ENCODE results near the gene PTDSS2.

PTDSS2 gene

DNA sequence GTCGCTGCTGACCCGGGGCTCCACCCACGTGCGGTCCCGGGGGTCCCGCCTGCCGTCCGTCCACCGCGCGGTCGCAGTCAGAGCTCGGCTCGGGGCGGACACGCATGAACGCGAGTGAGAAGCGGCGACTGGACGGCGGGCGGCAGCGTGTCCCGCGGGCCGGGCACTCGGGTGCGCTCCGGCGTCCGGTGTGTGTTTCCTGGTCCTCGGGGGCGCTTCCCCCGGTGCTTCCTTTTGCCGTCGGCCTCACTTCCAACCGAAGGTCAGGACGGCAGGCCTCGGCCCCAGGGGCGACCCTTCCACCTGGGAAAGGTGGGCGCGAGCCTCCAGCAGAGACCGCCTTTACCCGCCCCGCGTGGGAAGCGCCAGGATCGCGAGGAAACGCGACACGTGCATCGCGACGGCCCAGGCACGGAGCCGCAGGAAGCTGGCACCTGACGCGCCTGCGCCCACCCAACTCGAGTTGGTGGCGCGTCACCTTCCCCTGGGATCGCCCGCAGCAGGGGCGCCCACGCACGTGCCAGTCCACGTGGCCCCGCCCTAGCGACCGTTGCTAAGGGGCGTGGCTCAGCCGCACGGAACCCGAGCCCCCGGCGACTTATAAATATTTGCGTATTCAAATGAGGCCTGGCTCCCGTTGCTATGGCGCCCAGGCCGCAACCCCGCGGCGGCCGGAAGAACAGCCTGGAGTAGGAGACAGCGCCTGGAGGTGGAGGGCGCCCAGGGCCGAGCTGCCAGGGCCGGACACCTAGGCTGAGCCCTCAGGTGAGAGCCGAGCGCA is 87.0 kb downstream of the PTDSS2 start, which contains the start of gene LRRC56:
Gene LRRC56, plus strand, starts transcription at position 687 of the 781 bp plus-strand sequence. CDS start 3,158 bp downstream, outside the sequence.
- DNase-seq (ENCODE audit: low read depth): peak; percentile 63
- peak within 1 kb of the TSS; percentile 62 for H3K4me3 ChIP-seq (ENCODE audit: low read depth, low read length)
- TF ChIP-seq, protein P1, sequence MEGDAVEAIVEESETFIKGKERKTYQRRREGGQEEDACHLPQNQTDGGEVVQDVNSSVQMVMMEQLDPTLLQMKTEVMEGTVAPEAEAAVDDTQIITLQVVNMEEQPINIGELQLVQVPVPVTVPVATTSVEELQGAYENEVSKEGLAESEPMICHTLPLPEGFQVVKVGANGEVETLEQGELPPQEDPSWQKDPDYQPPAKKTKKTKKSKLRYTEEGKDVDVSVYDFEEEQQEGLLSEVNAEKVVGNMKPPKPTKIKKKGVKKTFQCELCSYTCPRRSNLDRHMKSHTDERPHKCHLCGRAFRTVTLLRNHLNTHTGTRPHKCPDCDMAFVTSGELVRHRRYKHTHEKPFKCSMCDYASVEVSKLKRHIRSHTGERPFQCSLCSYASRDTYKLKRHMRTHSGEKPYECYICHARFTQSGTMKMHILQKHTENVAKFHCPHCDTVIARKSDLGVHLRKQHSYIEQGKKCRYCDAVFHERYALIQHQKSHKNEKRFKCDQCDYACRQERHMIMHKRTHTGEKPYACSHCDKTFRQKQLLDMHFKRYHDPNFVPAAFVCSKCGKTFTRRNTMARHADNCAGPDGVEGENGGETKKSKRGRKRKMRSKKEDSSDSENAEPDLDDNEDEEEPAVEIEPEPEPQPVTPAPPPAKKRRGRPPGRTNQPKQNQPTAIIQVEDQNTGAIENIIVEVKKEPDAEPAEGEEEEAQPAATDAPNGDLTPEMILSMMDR (IDR thresholded peaks at IDR 0.05; ENCODE audit: control insufficient read depth, extremely low read depth, insufficient read depth): no peak

DNA sequence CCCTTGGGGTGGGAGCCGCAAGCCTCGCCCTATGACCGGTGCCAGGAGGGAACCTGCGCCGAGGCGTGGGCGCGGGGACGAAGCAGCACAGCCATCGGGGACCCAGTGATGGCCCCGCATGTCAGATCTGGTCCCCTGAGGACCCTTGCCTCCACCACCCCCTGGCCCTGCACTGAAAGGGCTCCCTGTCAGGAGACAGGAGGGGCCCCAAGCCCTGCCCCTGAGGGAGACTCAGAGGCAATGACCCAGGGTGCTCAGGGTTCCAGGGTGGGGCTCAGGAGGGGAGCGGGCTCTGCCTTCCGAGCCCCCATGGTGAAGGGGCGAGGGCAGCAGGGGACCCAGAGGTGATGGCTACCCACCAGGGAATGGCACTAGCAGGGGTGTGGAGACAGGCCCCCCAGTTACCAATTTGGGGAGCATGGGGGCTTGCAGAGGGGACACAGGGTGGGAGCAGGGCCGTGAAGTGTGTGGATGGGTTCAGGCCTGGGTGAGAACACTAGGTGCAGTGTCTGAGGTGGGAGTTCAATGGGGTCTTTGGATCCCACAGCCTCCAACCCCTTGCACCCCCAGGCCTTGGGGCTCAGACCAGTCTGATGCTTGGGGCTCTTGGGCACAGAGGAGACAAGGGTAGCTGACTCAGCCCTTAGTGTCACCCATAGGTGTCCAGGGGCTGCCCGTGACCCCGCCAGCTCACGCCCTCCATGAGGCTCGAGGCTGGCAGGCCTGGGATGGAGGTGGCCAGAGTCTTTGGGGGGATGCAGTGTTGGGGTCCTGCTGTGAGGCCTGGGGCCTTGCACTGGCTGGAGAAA is 87.7 kb downstream of the PTDSS2 start:
- H3K4me3 ChIP-seq (ENCODE audit: low read depth, low read length): peak overlapping the region; percentile 62
- TF ChIP-seq, protein P1 (IDR thresholded peaks at IDR 0.05; ENCODE audit: control insufficient read depth, extremely low read depth, insufficient read depth): no peak
- no peak for DNase-seq (ENCODE audit: low read depth)

DNA sequence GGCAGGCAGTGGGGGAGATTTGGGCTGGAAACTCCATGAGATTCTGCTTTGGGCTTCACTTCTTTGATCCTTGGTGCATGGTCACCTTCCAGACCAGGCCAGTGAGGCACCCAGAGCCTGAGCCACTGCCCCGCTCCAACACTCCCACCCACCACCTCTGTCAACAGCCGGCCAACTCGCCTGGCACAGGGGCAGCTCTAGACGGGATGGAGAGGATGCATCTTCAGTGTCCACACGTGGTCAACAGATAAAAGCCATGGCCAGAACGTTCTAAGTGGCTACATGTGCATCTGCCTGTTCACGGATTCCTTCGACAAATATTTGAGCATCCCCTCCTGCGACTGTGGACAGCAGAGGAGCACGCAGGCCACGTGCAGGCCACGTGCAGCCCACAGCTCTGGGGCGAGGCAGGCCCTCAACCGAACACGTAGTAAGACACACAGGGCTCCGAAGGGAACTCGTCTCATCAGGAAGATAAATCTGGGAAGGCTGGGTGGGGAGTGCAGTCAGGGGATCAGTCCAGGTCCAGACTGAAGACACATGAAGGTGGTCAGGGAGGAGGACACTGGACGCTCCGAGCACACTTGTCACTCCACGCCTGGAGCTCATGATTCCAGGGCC is 88.5 kb downstream of the PTDSS2 start:
- DNase-seq (ENCODE audit: low read depth): no peak
- TF ChIP-seq, protein P1 (IDR thresholded peaks at IDR 0.05; ENCODE audit: control insufficient read depth, extremely low read depth, insufficient read depth): no peak
- H3K4me3 ChIP-seq (ENCODE audit: low read depth, low read length): no peak overlapping the region

DNA sequence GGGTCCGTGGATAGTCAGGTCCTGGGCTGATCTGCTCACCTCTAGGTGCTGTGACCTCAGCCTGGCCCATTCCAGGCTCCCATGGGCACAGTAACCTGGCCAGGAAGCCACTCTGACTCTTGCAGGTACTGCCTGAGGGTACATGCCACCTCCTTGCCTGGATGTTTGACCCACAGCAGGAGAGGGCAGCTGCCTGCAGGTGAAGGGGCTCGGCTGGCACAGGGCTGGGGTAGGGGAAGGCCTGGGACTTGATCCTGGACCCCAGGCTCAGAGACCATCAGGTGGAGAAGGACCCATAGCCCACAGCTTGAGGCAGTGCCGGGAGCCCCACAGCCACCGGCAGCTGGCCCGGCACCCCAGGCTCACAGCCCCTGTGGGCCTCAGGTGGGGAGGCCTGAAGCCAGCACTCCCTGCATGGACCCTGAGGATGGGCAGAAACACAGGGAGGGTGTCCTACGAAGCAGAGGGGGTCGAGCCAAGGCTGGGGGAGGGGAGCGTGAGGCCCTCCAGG is 89.9 kb downstream of the PTDSS2 start:
- no peak overlapping the region for H3K4me3 ChIP-seq (ENCODE audit: low read depth, low read length)
- DNase-seq (ENCODE audit: low read depth): no peak

More for the DNA sequence above, 89.9 kb downstream of the PTDSS2 start:
- TF ChIP-seq, protein P1 (IDR thresholded peaks at IDR 0.05; ENCODE audit: control insufficient read depth, extremely low read depth, insufficient read depth): no peak
